Common myeloid progenitor, CD34-positive (primary cell): Measurements from ENCODE around the gene NOD1.

ENCODE experiments used
- CTCF ChIA-PET: fragments of 350-600 bp; sonication (Branson Sonifier 250); formaldehyde crosslinking; loops from one replicate; lab custom pipeline; 2021; ENCODE audit warnings: antibody characterized with exemption; lab: Charles Lee
- POLR2A ChIA-PET: fragments of 350-600 bp; sonication (Branson Sonifier 250); formaldehyde crosslinking; loops from one replicate; lab custom pipeline; 2021; ENCODE audit warnings: antibody characterized with exemption; lab: Charles Lee
- DNase-seq, 3 donors: peaks; one replicate each; pipeline versions ENCODE4 v3.0.0 to v3.0.0-alpha.2; 2013
- H3K27ac ChIP-seq, 2 experiments: 1 replicate in 1 of 2; 2 replicates in 1 of 2; pipeline ENCODE4 v1.7.0; 2013; ENCODE audit warnings: inconsistent platforms in 2 of 2, low read length in 2 of 2, mild to moderate bottlenecking in 2 of 2, low read depth in 1 of 2, moderate library complexity in 1 of 2; ENCODE audit not compliant: severe bottlenecking in 2 of 2, insufficient read depth in 1 of 2, poor library complexity in 1 of 2
- H3K27me3 ChIP-seq, 5 experiments: replicated peaks in 2 of 5; 1 replicate in 3 of 5; 2 replicates in 2 of 5; pipeline versions ENCODE4 v1.6.1 to v1.7.0; 2013; ENCODE audit warnings: low read length in 4 of 5, mild to moderate bottlenecking in 2 of 5, moderate library complexity in 2 of 5, inconsistent platforms in 1 of 5; ENCODE audit not compliant: insufficient read depth in 5 of 5, control insufficient read depth in 4 of 5
- H3K36me3 ChIP-seq, 4 experiments: 1 replicate in 2 of 4; 2 replicates in 2 of 4; pipeline versions ENCODE4 v1.6.1 to v1.7.0; 2013; ENCODE audit warnings: low read length in 3 of 4, control low read depth in 1 of 4, mild to moderate bottlenecking in 1 of 4; ENCODE audit not compliant: control insufficient read depth in 4 of 4, insufficient read depth in 4 of 4
- H3K4me1 ChIP-seq, 4 experiments: 1 replicate in 3 of 4; 2 replicates in 1 of 4; pipeline versions ENCODE4 v1.6.1 to v1.7.1; 2013; ENCODE audit warnings: low read length in 3 of 4, mild to moderate bottlenecking in 3 of 4, control low read depth in 1 of 4, inconsistent platforms in 1 of 4, moderate library complexity in 1 of 4; ENCODE audit not compliant: control insufficient read depth in 4 of 4, insufficient read depth in 4 of 4; ENCODE audit errors: control extremely low read depth in 1 of 4
- H3K4me3 ChIP-seq, 7 experiments: 1 replicate in 4 of 7; 2 replicates in 3 of 7; pipeline versions ENCODE4 v1.5.1 to v1.7.0; 2013; ENCODE audit warnings: mild to moderate bottlenecking in 7 of 7, low read length in 6 of 7, moderate library complexity in 6 of 7, inconsistent platforms in 2 of 7, low read depth in 2 of 7, control low read depth in 1 of 7; ENCODE audit not compliant: insufficient read depth in 4 of 7, control insufficient read depth in 1 of 7; ENCODE audit errors: extremely low read depth in 1 of 7
- H3K9me3 ChIP-seq, 5 experiments: 1 replicate in 4 of 5; 2 replicates in 1 of 5; pipeline versions ENCODE4 v1.6.1 to v1.7.1; 2013; ENCODE audit warnings: low read length in 4 of 5, mild to moderate bottlenecking in 2 of 5, inconsistent platforms in 1 of 5, low read depth in 1 of 5, moderate library complexity in 1 of 5; ENCODE audit not compliant: control insufficient read depth in 4 of 5, insufficient read depth in 2 of 5; ENCODE audit errors: control extremely low read depth in 1 of 5
- WGBS: methylation state at CpG from one replicate; pipeline ENCODE4 v1.1.5; 2013; ENCODE audit not compliant: insufficient coverage; 5-methylcytosine and 5-hydroxymethylcytosine counted together

NOD1 gene

DNA sequence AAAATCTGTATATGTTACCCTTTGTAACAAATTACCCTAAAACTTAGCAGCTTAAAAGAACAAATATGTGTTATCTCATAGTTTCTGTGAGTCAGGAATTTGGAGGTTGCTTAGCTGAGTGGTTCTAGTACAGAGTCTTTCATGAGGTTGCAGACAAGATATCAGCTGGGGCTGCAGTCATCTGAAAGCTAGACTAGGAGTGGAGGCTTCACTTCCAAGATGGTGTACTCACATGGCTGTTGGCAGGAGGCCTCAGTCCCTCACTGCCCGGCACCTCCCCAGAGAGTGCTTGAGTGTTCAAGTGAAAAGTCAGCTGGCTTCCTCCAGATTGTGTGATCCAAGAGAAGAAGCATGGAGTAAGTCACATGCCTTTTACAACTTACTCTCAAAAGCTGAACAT, 42.9 kb upstream of the NOD1 start:
- Histone ChIP-seq H3K36me3 (peaks cover 0 to 2% (median 0%) of the 10 kb centered on the region in 4 experiments), H3K4me3 (no peak overlapping the region), H3K27ac (no peak overlapping the region), H3K4me1 (peaks cover 0 to 6% (median 2%) of the 10 kb centered on the region in 4 experiments), H3K9me3 (no peaks in the 10 kb centered on the region), H3K27me3 (no peaks in the 10 kb centered on the region)
- CTCF ChIA-PET: interaction anchor here (0.8 to 2.0 kb wide), 7 partner anchors 10 to 161 kb away, joined by 3 to 8 read pairs (median 4); partner anchors contain the start of gene CRHR2
- no CpG with 5 or more reads among the region's 1 CpG for WGBS
- POLR2A ChIA-PET: no interaction called here
- DNase-seq: no peak

DNA sequence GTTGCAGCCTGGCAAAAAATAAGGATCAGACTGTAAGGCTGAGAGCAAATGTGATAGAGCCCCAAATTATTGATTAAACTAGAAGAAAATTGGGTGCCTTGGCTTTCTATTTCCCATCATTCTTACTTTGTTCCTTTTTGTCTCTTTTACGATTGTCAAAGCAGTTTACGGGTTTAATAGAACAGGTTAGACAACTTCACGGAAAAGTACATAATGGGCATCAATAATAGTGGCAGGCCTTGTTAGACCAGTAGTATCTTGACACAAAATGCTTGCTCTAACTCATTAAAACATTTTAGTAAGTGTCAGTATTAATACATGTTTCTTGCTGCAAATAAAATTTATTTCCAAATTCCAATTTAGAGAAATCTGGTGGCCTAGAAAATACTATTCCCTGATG, 40.5 kb upstream of the NOD1 start:
- WGBS: 100% methylated on average over 1 of the region's 3 CpGs
- no peak overlapping the region for H3K27ac ChIP-seq
- H3K4me3 ChIP-seq: no peak overlapping the region
- H3K36me3 ChIP-seq: peaks cover 0 to 2% (median 0%) of the 10 kb centered on the region in 4 experiments
- no peak for DNase-seq
- H3K4me1 ChIP-seq: peaks cover 0 to 6% (median 2%) of the 10 kb centered on the region in 4 experiments
- ChIA-PET CTCF (no interaction called here), POLR2A (no interaction called here)
- no peaks in the 10 kb centered on the region for H3K27me3 ChIP-seq
- no peaks in the 10 kb centered on the region for H3K9me3 ChIP-seq

DNA sequence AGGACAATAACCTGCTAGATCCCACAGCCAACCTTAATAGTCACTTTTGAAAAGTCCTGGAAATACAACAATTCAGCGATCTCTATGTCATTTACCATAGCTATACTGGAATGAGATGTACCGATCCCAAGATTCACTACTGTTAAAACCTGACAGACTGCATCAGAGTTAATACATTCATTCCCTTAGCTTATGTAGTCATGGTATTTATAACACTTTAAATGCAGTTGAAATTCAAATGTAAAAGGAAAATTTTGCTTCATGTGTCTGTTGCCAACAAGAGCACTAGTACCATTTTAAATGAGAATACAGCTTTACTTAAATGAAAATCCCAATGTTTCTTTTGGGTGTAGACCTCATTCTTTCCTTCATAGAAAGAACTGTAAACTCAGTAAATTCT, 37.2 kb upstream of the NOD1 start:
- WGBS: no CpG with 5 or more reads among the region's 2 CpGs
- H3K4me1 ChIP-seq: peaks cover 0 to 3% (median 1%) of the 10 kb centered on the region in 4 experiments
- CTCF ChIA-PET: interaction anchor here (1.1 to 1.7 kb wide), 3 partner anchors 11 to 53 kb away, joined by 3 to 4 read pairs (median 4); partner anchors contain the start of gene GGCT
- no peaks in the 10 kb centered on the region for H3K36me3 ChIP-seq
- no peak overlapping the region for H3K27ac ChIP-seq
- H3K4me3 ChIP-seq: no peak overlapping the region
- DNase-seq: no peak
- POLR2A ChIA-PET: no interaction called here
- H3K27me3 ChIP-seq: no peaks in the 10 kb centered on the region
- no peaks in the 10 kb centered on the region for H3K9me3 ChIP-seq

DNA sequence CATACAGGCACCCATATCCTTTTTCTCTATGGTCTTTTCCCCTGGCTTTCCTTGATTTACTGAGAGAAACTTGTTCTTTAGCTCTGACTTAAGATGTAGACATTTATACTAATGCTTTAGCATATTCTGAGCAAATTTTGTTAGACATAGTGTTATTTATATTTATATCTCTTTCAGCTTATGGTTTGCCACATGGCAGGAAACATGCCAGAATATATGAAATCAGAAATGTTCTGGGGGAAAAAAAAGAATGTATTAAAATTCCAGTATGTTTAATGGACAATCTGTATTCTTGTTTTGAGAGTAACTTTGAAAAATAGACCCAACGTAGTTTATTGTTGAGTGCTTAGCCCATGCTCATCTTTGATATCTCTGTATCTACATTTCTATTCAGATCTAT, 36.2 kb upstream of the NOD1 start:
- Histone ChIP-seq H3K4me3 (no peak overlapping the region), H3K4me1 (no peaks in the 10 kb centered on the region), H3K27me3 (no peaks in the 10 kb centered on the region), H3K36me3 (no peaks in the 10 kb centered on the region), H3K9me3 (no peaks in the 10 kb centered on the region), H3K27ac (no peak overlapping the region)
- POLR2A ChIA-PET: no interaction called here
- WGBS: no CpG with 5 or more reads among the region's 1 CpG
- CTCF ChIA-PET: interaction anchor here (1.1 kb wide), 1 partner anchor 54 kb away, joined by 3 read pairs; no protein-coding TSS in a partner anchor
- no peak for DNase-seq

DNA sequence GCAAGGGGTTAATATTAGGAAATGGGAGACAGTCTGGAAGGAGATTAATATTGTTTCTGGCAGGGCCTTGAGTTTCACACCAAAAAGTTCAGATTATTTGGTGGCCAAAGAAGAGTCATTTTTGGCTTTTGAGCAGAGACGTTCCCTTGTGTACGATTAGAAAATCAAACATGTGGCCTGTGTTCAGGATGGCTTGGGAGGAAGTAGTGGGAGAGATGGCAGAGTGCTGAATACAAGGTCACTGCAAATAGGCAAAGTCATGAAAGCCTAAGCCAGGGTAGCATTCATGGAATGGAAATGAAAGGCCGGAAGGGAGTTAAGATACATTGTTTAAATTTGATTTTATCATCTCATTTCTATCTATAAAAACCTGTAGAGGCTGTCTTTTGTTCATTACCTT, 35.6 kb upstream of the NOD1 start:
- ChIA-PET CTCF (no interaction called here), POLR2A (no interaction called here)
- DNase-seq: no peak
- Histone ChIP-seq H3K27ac (no peak overlapping the region), H3K4me1 (no peaks in the 10 kb centered on the region), H3K9me3 (no peaks in the 10 kb centered on the region), H3K4me3 (no peak overlapping the region), H3K36me3 (no peaks in the 10 kb centered on the region), H3K27me3 (no peaks in the 10 kb centered on the region)
- WGBS: 94% methylated on average over 2 of the region's 3 CpGs

DNA sequence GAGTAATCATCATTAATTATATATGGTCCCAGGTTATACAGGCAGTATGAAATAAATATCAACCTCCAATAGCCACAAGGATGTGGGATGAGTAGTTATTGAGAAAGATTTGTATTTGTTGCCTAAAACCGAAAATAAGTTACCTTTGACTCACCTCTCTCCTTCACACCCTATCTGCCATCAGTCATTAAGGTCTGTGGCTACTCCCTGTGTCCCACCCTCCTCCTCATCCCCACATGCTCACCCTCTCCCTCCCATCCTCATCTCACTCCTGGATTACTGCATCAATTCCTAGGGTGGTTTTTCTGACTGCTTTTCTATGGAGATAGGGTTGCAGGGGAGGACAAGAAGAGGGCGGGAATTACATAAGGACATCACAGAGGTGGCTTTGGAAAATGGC, 35.2 kb upstream of the NOD1 start:
- WGBS: no CpG with 5 or more reads among the region's 2 CpGs
- Histone ChIP-seq H3K4me3 (no peak overlapping the region), H3K4me1 (no peaks in the 10 kb centered on the region), H3K27ac (no peak overlapping the region), H3K27me3 (no peaks in the 10 kb centered on the region), H3K36me3 (no peaks in the 10 kb centered on the region), H3K9me3 (no peaks in the 10 kb centered on the region)
- POLR2A ChIA-PET: no interaction called here
- CTCF ChIA-PET: interaction anchor here (1.1 kb wide), 1 partner anchor 15 kb away, joined by 3 read pairs; no protein-coding TSS in a partner anchor
- DNase-seq: no peak

DNA sequence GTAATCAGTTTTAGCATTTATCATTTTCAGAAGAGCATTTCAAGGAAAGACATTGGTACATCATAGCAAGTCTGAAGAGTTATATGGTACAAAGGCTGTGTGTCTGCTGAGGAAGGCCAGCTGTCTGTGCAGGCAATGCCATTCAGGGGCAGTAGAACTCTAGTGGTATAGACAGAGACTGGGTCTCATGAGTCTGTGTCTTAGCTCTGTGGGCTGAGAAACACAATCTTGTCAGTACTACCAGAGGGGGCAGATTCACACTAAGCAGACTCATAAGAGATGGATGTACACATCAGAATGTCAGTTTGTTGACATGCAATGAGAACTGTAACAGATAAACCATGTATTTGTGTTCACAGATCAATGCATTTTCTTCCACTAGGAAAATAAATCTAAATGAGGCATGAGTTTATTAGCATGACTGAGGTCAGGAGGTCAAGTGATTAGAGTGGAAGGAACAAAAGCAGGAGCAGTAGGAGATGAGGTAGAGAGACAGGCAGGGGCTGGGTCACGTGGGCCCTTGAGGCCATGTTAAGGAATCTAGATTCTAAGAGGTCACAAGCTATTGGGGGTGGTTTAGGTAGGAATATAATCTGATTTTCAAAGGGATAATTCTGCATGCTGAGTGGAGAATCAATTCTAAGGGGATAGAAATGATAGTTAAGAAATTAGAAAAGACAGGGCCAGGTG, 33.5 kb upstream of the NOD1 start:
- peaks cover 0 to 3% (median 0%) of the 10 kb centered on the region in 5 experiments for H3K9me3 ChIP-seq
- WGBS: 92% methylated on average over 1 of the region's 1 CpG
- no peak overlapping the region for H3K4me3 ChIP-seq
- ChIA-PET POLR2A (no interaction called here), CTCF (interaction anchor here (0.6 to 2.5 kb wide), 6 partner anchors 10 to 241 kb away, joined by 3 to 8 read pairs (median 4); no protein-coding TSS in a partner anchor)
- H3K36me3 ChIP-seq: no peaks in the 10 kb centered on the region
- DNase-seq: no peak
- no peaks in the 10 kb centered on the region for H3K4me1 ChIP-seq
- H3K27ac ChIP-seq: no peak overlapping the region
- no peaks in the 10 kb centered on the region for H3K27me3 ChIP-seq
